Activated CD8-positive, alpha-beta memory T cell treated with anti-CD3 and anti-CD28 coated beads, Interleukin-2, amount 10 ng/mL, durations not matched to agents 7 days and 5 days (primary cell): Measurements from ENCODE around the gene ATPAF1. TPM values are rescaled to one million over a fixed set of nuclear protein-coding genes. Genes with fewer than 3 reads are reported as not detected.
A peak's percentile ranks its signal among the peaks of the same experiment; 100 is the strongest.
"Not testable (repeated sequence)": the region's sequence is repeated elsewhere in the genome, so short reads cannot be mapped to it uniquely, and the experiment has no call there.

Source experiments
- ATAC-seq: fragments of 150-1000 bp; cut with Tn5 transposase; one replicate; pipeline ENCODE4 v1.10.0; 2021; ENCODE audit warnings: moderate library complexity
- CTCF ChIA-PET: fragments of 350-600 bp; sonication (Branson Sonifier 250); formaldehyde crosslinking; loops from one replicate; lab custom pipeline; 2021; ENCODE audit warnings: antibody characterized with exemption; lab: Charles Lee
- DNase-seq: peaks from one replicate; pipeline ENCODE4 v3.0.0-alpha.2; 2020
- H3K27ac Mint-ChIP-seq: one replicate; pipeline ENCODE4 v1.8.0; 2021; ENCODE audit warnings: mild to moderate bottlenecking, mixed read lengths
- H3K27me3 Mint-ChIP-seq: one replicate; pipeline ENCODE4 v1.8.0; 2021; ENCODE audit warnings: mixed read lengths
- H3K36me3 Mint-ChIP-seq: one replicate; pipeline ENCODE4 v1.8.0; 2021; ENCODE audit warnings: mild to moderate bottlenecking, mixed read lengths
- H3K4me1 Mint-ChIP-seq: one replicate; pipeline ENCODE4 v1.8.0; 2021; ENCODE audit warnings: mixed read lengths
- H3K4me3 Mint-ChIP-seq: one replicate; pipeline ENCODE4 v1.8.0; 2021; ENCODE audit warnings: mild to moderate bottlenecking, moderate library complexity, mixed read lengths
- H3K9me3 Mint-ChIP-seq: one replicate; pipeline ENCODE4 v1.8.0; 2022; ENCODE audit warnings: low read depth, mixed read lengths
- total RNA-seq, 2 experiments: library from RNA; stranded (reverse); gene quantifications; one replicate each; pipeline ENCODE4 v1.2.3, GENCODE V29; 2021

The ATPAF1 gene, protein sequence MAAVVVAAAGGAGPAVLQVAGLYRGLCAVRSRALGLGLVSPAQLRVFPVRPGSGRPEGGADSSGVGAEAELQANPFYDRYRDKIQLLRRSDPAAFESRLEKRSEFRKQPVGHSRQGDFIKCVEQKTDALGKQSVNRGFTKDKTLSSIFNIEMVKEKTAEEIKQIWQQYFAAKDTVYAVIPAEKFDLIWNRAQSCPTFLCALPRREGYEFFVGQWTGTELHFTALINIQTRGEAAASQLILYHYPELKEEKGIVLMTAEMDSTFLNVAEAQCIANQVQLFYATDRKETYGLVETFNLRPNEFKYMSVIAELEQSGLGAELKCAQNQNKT
- 10 to 100 TPM; 44.2 to 44.3 TPM for total RNA-seq

DNA sequence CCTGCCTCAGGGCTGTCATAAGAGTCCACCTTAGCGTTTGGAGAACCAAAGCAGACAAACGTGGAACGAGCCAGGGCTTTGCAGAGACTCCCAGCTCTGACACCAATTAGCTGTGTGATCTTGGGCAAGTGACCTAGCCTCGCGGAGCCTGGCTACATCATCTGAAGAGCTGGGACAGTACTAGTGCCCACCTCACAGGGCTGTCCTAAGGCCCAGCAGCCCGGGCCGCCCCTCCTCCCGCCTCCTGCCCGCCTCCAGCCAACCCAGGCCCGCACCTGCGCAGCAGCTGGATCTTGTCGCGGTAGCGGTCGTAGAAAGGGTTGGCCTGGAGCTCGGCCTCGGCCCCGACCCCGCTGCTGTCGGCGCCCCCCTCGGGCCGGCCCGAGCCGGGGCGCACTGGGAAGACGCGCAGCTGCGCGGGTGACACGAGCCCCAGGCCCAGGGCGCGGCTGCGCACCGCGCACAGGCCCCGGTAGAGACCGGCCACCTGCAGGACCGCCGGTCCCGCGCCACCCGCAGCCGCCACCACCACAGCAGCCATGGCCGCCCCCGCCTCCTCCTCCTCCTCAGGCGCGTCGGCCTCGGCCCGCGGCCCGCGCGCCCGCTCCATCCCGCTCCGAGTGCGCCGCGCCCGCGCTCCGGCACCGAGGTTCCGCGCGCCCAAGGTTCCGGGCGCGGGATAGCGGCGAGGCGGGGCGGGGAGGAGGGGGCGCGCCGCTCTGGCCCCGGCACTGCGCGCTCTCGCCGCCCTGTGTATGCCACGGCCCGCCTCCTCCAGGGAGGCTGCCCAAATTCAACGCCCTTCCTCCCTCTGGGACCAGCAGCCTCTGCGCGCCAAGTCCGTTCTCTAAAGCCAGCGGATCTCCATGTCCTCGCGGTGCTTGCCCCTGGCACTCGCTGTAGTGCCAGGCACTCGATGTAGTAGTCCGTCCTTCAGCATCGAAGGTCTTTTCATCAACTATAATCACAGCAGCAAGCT is at the start of gene ATPAF1:
TSS of gene ATPAF1 (minus strand) at position 583 of the 979 bp plus-strand sequence. CDS start at position 541, 42 bp downstream.
- no peak within 1 kb of the TSS for H3K4me3 Mint-ChIP-seq
- CTCF ChIA-PET, result interaction anchor here (0.7 to 2.3 kb wide), 14 partner anchors 8 to 223 kb away, joined by 3 to 12 read pairs (median 3); partner anchors contain the start of genes MKNK1 and MOB3C
- peaks cover 14% of the 10 kb centered on the region for H3K36me3 Mint-ChIP-seq
- H3K27me3 Mint-ChIP-seq, result no peaks in the 10 kb centered on the region
- peak; percentile 89 for ATAC-seq
- no peaks in the 10 kb centered on the region for H3K9me3 Mint-ChIP-seq
- peak within 1 kb of the TSS; percentile 41 for H3K27ac Mint-ChIP-seq
- peak; percentile 82 for DNase-seq
- peaks cover 18% of the 10 kb centered on the region for H3K4me1 Mint-ChIP-seq

DNA sequence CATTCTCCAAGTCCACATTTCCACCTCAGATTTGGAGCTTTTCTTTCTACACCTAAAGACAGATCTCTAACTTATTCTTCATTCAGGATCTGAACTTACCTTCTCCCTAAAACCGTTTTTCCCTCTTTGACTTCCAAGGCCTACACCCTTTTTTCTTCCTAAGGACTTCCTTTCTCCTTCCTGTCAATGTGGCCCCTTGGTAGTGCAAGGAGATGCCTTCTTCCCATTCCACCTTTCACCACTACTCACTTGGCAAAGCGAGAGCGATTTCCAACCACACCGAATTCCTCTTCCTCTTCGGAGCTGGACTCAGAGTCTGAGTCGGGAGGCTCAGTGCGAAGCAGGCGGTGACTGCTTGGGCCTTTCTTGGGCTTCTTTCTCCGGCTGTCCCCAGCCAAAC is 49.5 kb upstream of the ATPAF1 start:
- CTCF ChIA-PET, result interaction anchor here (1.5 to 2.4 kb wide), 3 partner anchors 10 to 185 kb away, joined by 3 to 11 read pairs (median 6); no protein-coding TSS in a partner anchor
- peaks cover 37% of the 10 kb centered on the region for H3K4me1 Mint-ChIP-seq
- H3K36me3 Mint-ChIP-seq, result peaks cover 27% of the 10 kb centered on the region
- H3K4me3 Mint-ChIP-seq, result peak overlapping the region; percentile 92
- no peaks in the 10 kb centered on the region for H3K27me3 Mint-ChIP-seq
- no peaks in the 10 kb centered on the region for H3K9me3 Mint-ChIP-seq
- DNase-seq (no peak), ATAC-seq (no peak)
- H3K27ac Mint-ChIP-seq, result peak overlapping the region; percentile 91

DNA sequence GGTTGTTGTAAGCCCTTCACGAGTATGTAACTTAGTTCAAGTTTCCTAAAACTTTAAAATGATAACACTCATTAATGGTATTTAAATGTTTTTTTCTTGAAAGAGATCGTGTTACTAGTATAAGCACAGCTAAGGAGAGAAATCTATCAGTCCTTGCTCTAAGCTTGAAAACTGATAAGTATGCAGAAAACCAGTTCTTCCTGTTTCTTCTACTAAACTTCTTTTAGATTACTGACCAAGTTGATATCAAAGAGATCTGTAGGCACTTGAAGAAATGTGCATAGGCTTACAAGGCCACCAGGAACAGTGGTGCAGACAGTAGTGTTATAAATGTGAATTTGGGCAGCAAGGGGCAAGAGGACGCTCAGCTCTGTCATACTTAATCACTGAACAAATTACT is 46.8 kb upstream of the ATPAF1 start:
- Mint-ChIP-seq H3K27ac (no peak overlapping the region), H3K4me1 (peaks cover 39% of the 10 kb centered on the region), H3K27me3 (no peaks in the 10 kb centered on the region), H3K9me3 (no peaks in the 10 kb centered on the region), H3K36me3 (peaks cover 42% of the 10 kb centered on the region), H3K4me3 (no peak overlapping the region)
- no peak for ATAC-seq
- CTCF ChIA-PET, result interaction anchor here (1.2 to 1.6 kb wide), 4 partner anchors 10 to 268 kb away, joined by 3 to 4 read pairs (median 4); a partner anchor contains a TSS
- DNase-seq, result no peak

DNA sequence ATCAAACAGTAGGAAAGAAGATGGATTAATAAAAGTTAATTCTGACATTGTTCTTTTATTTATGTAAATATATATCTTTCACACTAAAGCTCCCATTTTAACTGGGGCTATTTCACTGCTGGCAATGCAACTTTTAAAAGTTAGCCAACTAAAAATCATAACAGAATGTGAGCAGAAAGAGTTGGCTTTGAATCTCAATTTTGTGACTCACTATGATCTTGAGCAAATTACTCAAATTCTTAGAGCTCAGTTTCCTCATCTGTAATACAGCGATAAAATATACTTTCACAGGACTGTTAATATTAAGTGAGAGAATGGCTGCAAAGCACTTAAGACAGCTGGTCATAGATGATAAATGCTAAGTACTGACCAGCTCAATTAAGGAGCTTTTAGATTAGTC is 40.0 kb upstream of the ATPAF1 start:
- DNase-seq (no peak), ATAC-seq (no peak)
- CTCF ChIA-PET, result interaction anchor here (1.0 to 1.8 kb wide), 5 partner anchors 9 to 173 kb away, joined by 3 to 7 read pairs (median 3); partner anchors contain the start of gene MKNK1
- Mint-ChIP-seq H3K27ac (no peak overlapping the region), H3K4me1 (peaks cover 10% of the 10 kb centered on the region), H3K27me3 (no peaks in the 10 kb centered on the region), H3K36me3 (peaks cover 55% of the 10 kb centered on the region), H3K4me3 (no peak overlapping the region), H3K9me3 (no peaks in the 10 kb centered on the region)

DNA sequence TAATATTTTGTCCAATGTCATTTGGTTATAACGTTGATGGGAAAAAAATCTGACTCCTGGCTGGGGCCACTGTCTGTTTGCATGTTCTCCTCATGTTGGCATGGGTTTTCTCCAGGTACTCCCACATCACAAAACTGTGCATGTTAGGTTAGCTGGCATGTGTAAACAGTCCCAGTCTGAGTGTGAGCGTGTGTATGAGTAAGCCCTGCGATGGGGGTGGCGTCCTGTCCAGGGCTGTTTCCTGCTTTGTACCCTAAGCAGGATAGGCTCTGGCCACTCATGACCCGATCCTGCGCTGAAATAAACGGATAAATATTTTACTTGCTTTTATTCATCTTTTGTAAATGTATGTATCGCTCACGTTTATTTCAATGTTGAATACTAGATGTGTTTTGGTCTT is 37.2 kb upstream of the ATPAF1 start:
- peaks cover 51% of the 10 kb centered on the region for H3K36me3 Mint-ChIP-seq
- CTCF ChIA-PET, result interaction anchor here (1.0 to 1.8 kb wide), 2 partner anchors 20 to 173 kb away, joined by 4 to 6 read pairs; no protein-coding TSS in a partner anchor
- no peak overlapping the region for H3K27ac Mint-ChIP-seq
- no peaks in the 10 kb centered on the region for H3K27me3 Mint-ChIP-seq
- no peak overlapping the region for H3K4me3 Mint-ChIP-seq
- ATAC-seq (no peak), DNase-seq (no peak)
- no peaks in the 10 kb centered on the region for H3K9me3 Mint-ChIP-seq
- H3K4me1 Mint-ChIP-seq, result peaks cover 12% of the 10 kb centered on the region

DNA sequence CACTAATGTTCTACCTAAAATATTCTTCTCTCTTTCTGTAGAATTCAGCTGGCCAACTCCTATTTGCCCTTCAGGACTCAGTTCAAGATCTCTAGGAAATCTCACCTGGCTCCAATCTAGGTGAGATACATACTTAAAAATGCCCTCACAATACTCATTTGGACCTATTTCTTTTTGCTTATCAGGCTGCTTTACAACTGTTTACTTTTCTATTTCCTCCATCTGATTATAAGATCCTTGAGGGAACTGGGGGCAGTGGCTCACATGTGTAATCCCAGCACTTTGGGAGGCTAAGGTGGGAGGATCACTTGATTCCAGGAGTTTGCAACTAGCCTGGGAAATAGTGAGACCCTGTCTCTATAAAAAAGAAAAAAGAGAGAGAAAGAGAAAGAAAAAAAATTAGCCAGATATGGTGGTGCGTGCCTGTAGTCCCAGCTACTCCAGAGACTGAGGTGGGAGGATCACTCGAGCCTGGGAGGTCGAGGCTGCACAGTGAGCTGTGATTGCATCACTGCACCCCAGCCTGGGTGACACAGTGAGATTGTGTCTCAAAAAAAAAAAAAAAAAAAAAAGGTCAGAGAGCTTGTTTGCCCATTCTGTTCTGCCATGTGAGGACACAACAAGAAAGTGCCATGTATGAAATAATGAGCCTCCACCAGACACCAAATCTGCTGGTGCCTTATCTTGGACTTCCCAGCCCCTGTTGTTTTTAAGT is 35.9 kb upstream of the ATPAF1 start:
- CTCF ChIA-PET, result interaction anchor here (1.8 kb wide), 1 partner anchor 171 kb away, joined by 6 read pairs; no protein-coding TSS in a partner anchor
- peaks cover 16% of the 10 kb centered on the region for H3K4me1 Mint-ChIP-seq
- H3K9me3 Mint-ChIP-seq, result no peaks in the 10 kb centered on the region
- no peaks in the 10 kb centered on the region for H3K27me3 Mint-ChIP-seq
- H3K27ac Mint-ChIP-seq, result no peak overlapping the region
- DNase-seq (no peak), ATAC-seq (no peak)
- no peak overlapping the region for H3K4me3 Mint-ChIP-seq
- peaks cover 44% of the 10 kb centered on the region for H3K36me3 Mint-ChIP-seq

DNA sequence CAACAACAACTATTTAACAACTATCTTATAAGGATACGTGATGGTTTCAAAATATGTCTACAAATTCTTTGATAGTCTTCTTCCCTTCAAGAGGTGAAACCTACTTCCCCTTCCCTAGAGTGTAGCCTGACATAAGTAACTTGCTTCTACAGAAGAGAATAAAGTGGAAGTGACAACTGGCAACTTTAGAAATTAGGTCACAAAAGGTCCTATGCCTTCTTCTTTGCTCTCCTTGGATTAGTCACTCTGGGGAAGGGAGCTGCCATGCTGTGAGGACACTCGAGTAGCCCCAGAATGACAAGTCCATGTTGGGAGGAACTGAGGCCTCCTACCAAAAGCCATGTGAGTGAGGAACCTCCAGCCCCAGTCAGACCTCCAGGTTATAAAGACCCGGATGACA is 31.5 kb upstream of the ATPAF1 start:
- DNase-seq, result no peak
- Mint-ChIP-seq H3K4me1 (peaks cover 18% of the 10 kb centered on the region), H3K9me3 (peaks cover 4% of the 10 kb centered on the region), H3K27ac (no peak overlapping the region), H3K36me3 (peaks cover 51% of the 10 kb centered on the region), H3K27me3 (no peaks in the 10 kb centered on the region), H3K4me3 (no peak overlapping the region)
- CTCF ChIA-PET, result no interaction called here
- ATAC-seq, result no peak

DNA sequence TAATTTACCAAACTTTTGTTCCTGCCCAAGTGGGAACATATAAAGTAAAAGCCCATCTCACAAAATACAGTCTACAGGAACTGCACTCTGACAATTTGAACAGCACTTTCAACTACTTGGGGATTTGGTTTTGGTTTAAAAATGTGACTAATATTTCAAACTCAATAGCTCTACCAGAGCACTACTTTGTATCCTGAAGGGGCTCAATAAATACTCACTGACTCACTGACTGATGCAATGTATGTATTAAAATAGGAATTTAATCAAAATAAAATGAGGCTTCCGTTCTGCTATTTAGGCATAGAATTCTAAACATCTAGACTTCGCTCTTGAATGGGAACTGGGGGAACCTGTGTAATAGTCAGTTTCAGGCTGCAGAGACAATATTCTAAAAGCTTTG is 28.9 kb upstream of the ATPAF1 start:
- no peak overlapping the region for H3K27ac Mint-ChIP-seq
- no peak for ATAC-seq
- DNase-seq, result no peak
- no peak overlapping the region for H3K4me3 Mint-ChIP-seq
- peaks cover 18% of the 10 kb centered on the region for H3K4me1 Mint-ChIP-seq
- peaks cover 43% of the 10 kb centered on the region for H3K36me3 Mint-ChIP-seq
- peaks cover 4% of the 10 kb centered on the region for H3K9me3 Mint-ChIP-seq
- no peaks in the 10 kb centered on the region for H3K27me3 Mint-ChIP-seq
- CTCF ChIA-PET, result interaction anchor here (1.6 kb wide), 1 partner anchor 149 kb away, joined by 3 read pairs; no protein-coding TSS in a partner anchor

DNA sequence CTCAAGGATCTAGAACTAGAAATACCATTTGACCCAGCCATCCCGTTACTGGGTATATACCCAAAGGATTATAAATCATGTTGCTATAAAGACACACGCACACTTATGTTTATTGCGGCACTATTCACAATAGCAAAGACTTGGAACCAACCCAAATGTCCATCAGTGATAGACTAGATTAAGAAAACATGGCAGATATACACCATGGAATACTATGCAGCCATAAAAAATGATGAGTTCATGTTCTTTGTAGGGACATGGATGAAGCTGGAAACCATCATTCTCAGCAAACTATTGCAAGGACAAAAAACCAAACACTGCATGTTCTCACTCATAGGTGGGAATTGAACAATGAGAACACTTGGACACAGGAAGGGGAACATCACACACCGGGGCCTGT is 26.5 kb upstream of the ATPAF1 start:
- H3K9me3 Mint-ChIP-seq, H3K27ac Mint-ChIP-seq, H3K27me3 Mint-ChIP-seq, ATAC-seq, H3K4me3 Mint-ChIP-seq, DNase-seq, H3K4me1 Mint-ChIP-seq, CTCF ChIA-PET: not testable (repeated sequence)
- peaks cover 55% of the 10 kb centered on the region for H3K36me3 Mint-ChIP-seq

DNA sequence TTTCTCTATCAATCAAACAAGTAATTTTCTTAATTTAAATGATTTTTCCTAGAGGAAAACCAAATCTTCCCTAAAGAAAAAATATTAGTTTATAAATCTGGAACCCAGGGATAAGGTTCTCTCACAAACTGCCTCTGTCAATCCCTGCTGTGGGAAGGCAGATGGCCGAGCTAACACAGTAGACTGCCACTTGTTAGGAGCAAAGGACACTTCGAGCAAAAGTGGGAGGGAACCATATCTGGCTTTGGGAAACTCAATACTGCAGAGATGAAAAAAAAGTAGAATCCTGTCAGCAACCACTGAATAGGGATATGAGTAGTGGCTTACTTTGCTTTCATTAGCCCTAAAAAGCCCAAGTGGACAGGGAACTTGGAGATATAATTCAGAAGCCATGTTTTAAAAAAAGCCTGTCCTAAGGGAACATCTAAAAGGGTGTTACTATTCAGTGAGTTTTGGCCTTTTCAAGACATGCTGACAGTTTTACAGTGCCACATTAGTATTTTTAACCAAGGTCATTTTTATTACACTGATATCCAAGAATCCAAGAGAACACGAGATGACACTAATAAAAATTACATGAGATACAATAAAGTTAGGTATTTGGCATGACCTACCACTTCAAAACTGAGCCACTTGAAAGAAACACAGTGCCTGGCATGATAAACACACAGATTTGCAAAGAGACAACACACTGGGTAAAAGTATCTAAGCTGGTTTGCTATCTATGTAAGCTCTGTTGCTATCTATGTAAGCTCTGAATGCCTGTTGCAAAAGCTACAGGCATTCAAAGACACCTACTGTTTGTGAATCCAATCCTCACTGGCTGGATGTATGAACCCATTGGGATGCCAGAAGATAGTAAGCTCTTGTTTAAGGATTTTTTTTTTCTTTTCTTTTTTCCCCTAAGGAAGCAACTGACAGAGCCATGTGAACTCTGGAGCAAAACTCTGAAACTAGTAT is 24.9 kb upstream of the ATPAF1 start:
- H3K4me3 Mint-ChIP-seq, result no peak overlapping the region
- CTCF ChIA-PET, result no interaction called here
- no peak for ATAC-seq
- no peak overlapping the region for H3K27ac Mint-ChIP-seq
- H3K4me1 Mint-ChIP-seq, result peaks cover 2% of the 10 kb centered on the region
- DNase-seq, result no peak
- peaks cover 4% of the 10 kb centered on the region for H3K9me3 Mint-ChIP-seq
- H3K36me3 Mint-ChIP-seq, result peaks cover 60% of the 10 kb centered on the region
- no peaks in the 10 kb centered on the region for H3K27me3 Mint-ChIP-seq

DNA sequence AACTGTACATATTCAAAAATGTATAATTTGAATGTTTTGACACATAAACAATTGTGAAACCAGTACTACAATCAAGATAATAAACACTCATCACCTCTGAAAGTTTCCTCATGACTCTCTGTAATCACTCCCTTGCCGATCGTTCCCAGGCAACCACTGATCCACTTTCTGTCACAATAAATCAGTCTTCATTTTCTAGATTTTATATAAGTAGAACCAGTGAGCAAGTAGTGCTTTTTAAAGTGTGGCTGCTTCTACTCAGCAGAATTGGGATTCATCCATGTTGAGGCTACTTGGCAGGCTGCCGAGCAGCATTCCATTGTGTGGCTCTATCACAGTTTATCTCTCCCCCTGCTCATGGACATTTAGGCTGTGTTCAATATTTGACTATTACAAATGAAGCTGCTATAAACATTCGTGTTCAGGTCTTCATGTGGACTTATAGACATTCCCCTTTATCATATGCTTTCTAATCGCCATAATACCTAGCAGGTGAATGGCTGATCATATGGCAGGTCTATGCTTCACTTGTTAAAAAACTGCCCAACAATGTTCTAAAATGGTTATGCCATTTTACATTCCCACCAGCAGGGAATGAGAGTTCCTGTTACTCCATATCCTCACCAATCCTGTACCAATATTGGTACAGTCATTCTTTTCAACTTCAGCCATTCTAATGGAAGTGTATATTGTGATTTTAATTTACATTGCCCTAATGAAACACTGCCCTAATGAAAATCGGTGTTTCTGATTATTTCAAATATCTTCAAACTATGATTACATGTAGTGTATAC is 24.0 kb upstream of the ATPAF1 start:
- CTCF ChIA-PET, result no interaction called here
- DNase-seq, result no peak
- Mint-ChIP-seq H3K36me3 (peaks cover 65% of the 10 kb centered on the region), H3K4me3 (no peak overlapping the region), H3K27me3 (no peaks in the 10 kb centered on the region), H3K27ac (no peak overlapping the region), H3K4me1 (peaks cover 4% of the 10 kb centered on the region), H3K9me3 (peaks cover 4% of the 10 kb centered on the region)
- no peak for ATAC-seq
